Thymus (tissue), 11 donors: ENCODE results near the gene PTAFR. TPM values are rescaled to one million over a fixed set of nuclear protein-coding genes. Genes with fewer than 3 reads are reported as not detected.
"Not testable (repeated sequence)": the region's sequence is repeated elsewhere in the genome, so short reads cannot be mapped to it uniquely, and the experiment has no call there.

ENCODE experiments used
- DNase-seq, 9 donors: peaks; one replicate each; pipeline ENCODE4 v3.0.0-alpha.2; 2013; ENCODE audit warnings: low spot score in 9 of 9, low read depth in 6 of 9, missing footprints in 1 of 9
- H3K27ac ChIP-seq, 2 donors: one replicate each; pipeline ENCODE4 v1.5.1; 2013; ENCODE audit warnings: control low read depth in 1 of 2, low read depth in 1 of 2, low read length in 1 of 2, mild to moderate bottlenecking in 1 of 2, moderate library complexity in 1 of 2
- H3K27me3 ChIP-seq, 2 donors: one replicate each; pipeline ENCODE4 v1.5.1; 2013; ENCODE audit warnings: low read length in 1 of 2; ENCODE audit not compliant: control insufficient read depth in 2 of 2, insufficient read depth in 1 of 2
- H3K36me3 ChIP-seq, 2 donors: one replicate each; pipeline ENCODE4 v1.5.1; 2013; ENCODE audit warnings: low read length in 1 of 2, mild to moderate bottlenecking in 1 of 2, moderate library complexity in 1 of 2; ENCODE audit not compliant: control insufficient read depth in 2 of 2, insufficient read depth in 2 of 2
- H3K4me1 ChIP-seq, 2 donors: one replicate each; pipeline ENCODE4 v1.5.1; 2013; ENCODE audit warnings: low read length in 2 of 2; ENCODE audit not compliant: control insufficient read depth in 2 of 2, insufficient read depth in 2 of 2
- H3K4me3 ChIP-seq, 2 donors: one replicate each; pipeline ENCODE4 v1.5.1; 2013; ENCODE audit warnings: low read length in 2 of 2, control low read depth in 1 of 2, mild to moderate bottlenecking in 1 of 2
- H3K9me3 ChIP-seq, 2 donors: one replicate each; pipeline ENCODE4 v1.5.1; 2013; ENCODE audit warnings: low read length in 1 of 2, mild to moderate bottlenecking in 1 of 2; ENCODE audit not compliant: control insufficient read depth in 2 of 2, insufficient read depth in 1 of 2
- WGBS: extraction: QIAGEN DNeasy Blood & Tissue Kit; methylation state at CpG from one replicate; pipeline ENCODE4 v1.1.7; 2013; 5-methylcytosine and 5-hydroxymethylcytosine counted together
- polyA plus RNA-seq: library from polyadenylated mRNA; stranded (reverse); fragments of 200-250 nt; gene quantifications from one replicate; pipeline ENCODE4 v1.2.3, GENCODE V29; 2013
- total RNA-seq: library from RNA; stranded (reverse); fragments of 120-200 nt; gene quantifications from one replicate; pipeline ENCODE4 v1.2.4, GENCODE V29; 2013
- donor health status: healthy.

The PTAFR gene
- total and polyA plus RNA-seq, 2 donors: 3.4 to 4.9 TPM

- 92% methylated on average over 8 of the region's 8 CpGs for WGBS
- not testable (repeated sequence) for H3K4me1 ChIP-seq, H3K9me3 ChIP-seq, H3K27me3 ChIP-seq, DNase-seq, H3K27ac ChIP-seq, H3K36me3 ChIP-seq, H3K4me3 ChIP-seq
Observed at GRCh38 chr1:28139866-28140265, 36.6 kb downstream of the PTAFR start.

- 88% methylated on average over 7 of the region's 7 CpGs for WGBS
- DNase-seq: no peak
- Histone ChIP-seq H3K4me3 (no peak overlapping the region), H3K4me1 (no peaks in the 10 kb centered on the region), H3K27ac (no peak overlapping the region), H3K36me3 (no peaks in the 10 kb centered on the region), H3K27me3 (no peaks in the 10 kb centered on the region), H3K9me3 (no peaks in the 10 kb centered on the region)
Observed at GRCh38 chr1:28139025-28139712, 37.3 kb downstream of the PTAFR start.

- no peaks in the 10 kb centered on the region for H3K4me1 ChIP-seq
- H3K27ac ChIP-seq: no peak overlapping the region
- H3K4me3 ChIP-seq: no peak overlapping the region
- no peaks in the 10 kb centered on the region for H3K9me3 ChIP-seq
- H3K27me3 ChIP-seq: no peaks in the 10 kb centered on the region
- DNase-seq: no peak
- H3K36me3 ChIP-seq: no peaks in the 10 kb centered on the region
- 98% methylated on average over 4 of the region's 4 CpGs for WGBS
Observed at GRCh38 chr1:28136922-28137613, 39.4 kb downstream of the PTAFR start.

- Histone ChIP-seq H3K27ac (no peak overlapping the region), H3K9me3 (no peaks in the 10 kb centered on the region), H3K4me1 (no peaks in the 10 kb centered on the region), H3K27me3 (no peaks in the 10 kb centered on the region), H3K36me3 (no peaks in the 10 kb centered on the region), H3K4me3 (no peak overlapping the region)
- no peak for DNase-seq
- WGBS: 95% methylated on average over 8 of the region's 8 CpGs
Observed at GRCh38 chr1:28136169-28136921, 40.1 kb downstream of the PTAFR start.

GRCh38 chr1:28135371-28136168 is 40.9 kb downstream of the PTAFR start:
- 74% methylated on average over 14 of the region's 14 CpGs for WGBS
- H3K4me1 ChIP-seq: no peaks in the 10 kb centered on the region
- no peak overlapping the region for H3K4me3 ChIP-seq
- H3K27me3 ChIP-seq: no peaks in the 10 kb centered on the region
- DNase-seq: no peak
- no peaks in the 10 kb centered on the region for H3K36me3 ChIP-seq
- H3K9me3 ChIP-seq: no peaks in the 10 kb centered on the region
- no peak overlapping the region for H3K27ac ChIP-seq

- 94% methylated on average over 2 of the region's 2 CpGs for whole genome bisulfite sequencing
- Histone ChIP-seq H3K36me3 (no peaks in the 10 kb centered on the region), H3K9me3 (no peaks in the 10 kb centered on the region), H3K27me3 (no peaks in the 10 kb centered on the region), H3K4me3 (no peak overlapping the region), H3K4me1 (no peaks in the 10 kb centered on the region), H3K27ac (no peak overlapping the region)
- no peak for DNase-seq
Observed at GRCh38 chr1:28134651-28135207, 41.8 kb downstream of the PTAFR start.

GRCh38 chr1:28132171-28133167 is 44.0 kb downstream of the PTAFR start:
- Histone ChIP-seq H3K9me3 (no peaks in the 10 kb centered on the region), H3K4me1 (no peaks in the 10 kb centered on the region), H3K27me3 (peaks cover 0 to 2% of the 10 kb centered on the region in 2 donors), H3K36me3 (no peaks in the 10 kb centered on the region), H3K4me3 (no peak overlapping the region), H3K27ac (no peak overlapping the region)
- no peak for DNase-seq
- 91% methylated on average over 11 of the region's 11 CpGs for WGBS

- H3K27me3 ChIP-seq: peaks cover 0 to 2% of the 10 kb centered on the region in 2 donors
- 91% methylated on average over 6 of the region's 6 CpGs for WGBS
Observed at GRCh38 chr1:28130901-28131300, 45.6 kb downstream of the PTAFR start.

More at GRCh38 chr1:28130901-28131300, 45.6 kb downstream of the PTAFR start:
- Histone ChIP-seq H3K36me3 (no peaks in the 10 kb centered on the region), H3K27ac (no peak overlapping the region), H3K4me3 (no peak overlapping the region), H3K4me1 (no peaks in the 10 kb centered on the region), H3K9me3 (no peaks in the 10 kb centered on the region)
- DNase-seq: no peak
